ENCODE data around the gene ANKRD12. TPM values are rescaled to one million over a fixed set of nuclear protein-coding genes. Genes with fewer than 3 reads are reported as not detected.
"Not testable (repeated sequence)": the region's sequence is repeated elsewhere in the genome, so short reads cannot be mapped to it uniquely, and the experiment has no call there.

ANKRD12 gene
- total and polyA plus RNA-seq, 2 of the 4 experiments (the other 2 are of a cell fraction): 2.6 to 12.9 TPM

DNA sequence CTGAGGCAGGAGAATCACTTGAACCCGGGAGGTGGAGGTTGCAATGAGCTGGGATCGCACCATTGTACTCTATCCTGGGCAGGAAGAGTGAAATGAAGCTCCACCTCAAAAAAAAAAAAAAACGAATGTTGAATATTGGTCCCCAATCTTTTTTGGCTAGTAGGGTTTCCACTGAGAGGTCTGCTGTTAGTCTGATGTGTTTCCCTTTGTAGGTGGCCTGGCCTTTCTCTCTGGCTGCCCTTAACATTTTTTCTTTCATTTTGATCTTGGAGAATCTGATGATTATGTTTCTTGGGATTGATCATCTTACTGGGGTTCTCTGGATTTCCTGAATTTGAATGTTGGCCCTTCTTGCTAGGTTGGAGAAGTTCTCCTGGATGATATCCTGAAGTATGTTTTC, 35.3 kb downstream of the ANKRD12 start:
- H3K36me3 ChIP-seq (ENCODE audit: control insufficient read depth, insufficient read depth, low read length); H3K9ac ChIP-seq (ENCODE audit: low read depth, low read length); dilution Hi-C loops (cut with HindIII; ENCODE audit: low sequenced_read_pairs, unreplicated experiment); H3K27ac ChIP-seq (ENCODE audit: insufficient read depth, low read length); H2AFZ ChIP-seq (replicated peaks; ENCODE audit: low read length, poor library complexity); POLR2A ChIA-PET (ENCODE audit: unreplicated experiment); H3K23ac ChIP-seq (ENCODE audit: low read depth, low read length); H2BK20ac ChIP-seq (ENCODE audit: low read depth, low read length); H4K5ac ChIP-seq (ENCODE audit: low read depth, low read length); H2AK9ac ChIP-seq (replicated peaks; ENCODE audit: low read depth, low read length, poor library complexity); in situ Hi-C loops (cut with MboI; ENCODE audit: low sequenced_read_pairs); H3K9me1 ChIP-seq (ENCODE audit: insufficient read depth, low read length); H4K8ac ChIP-seq (ENCODE audit: low read depth in 2 of 2, low read length in 2 of 2); DNase-seq; ATAC-seq (ENCODE audit: low read depth); H3K18ac ChIP-seq (ENCODE audit: low read depth, low read length); H2AK5ac ChIP-seq (ENCODE audit: low read depth, low read length); H3K14ac ChIP-seq (replicated peaks; ENCODE audit: low read depth, low read length); CTCF ChIA-PET; H3K4me3 ChIP-seq (ENCODE audit: insufficient read depth, low read depth, low read length); H3K27me3 ChIP-seq (ENCODE audit: control insufficient read depth, insufficient read depth, low read length); H3K4me1 ChIP-seq (ENCODE audit: control insufficient read depth, insufficient read depth, low read length); H2BK15ac ChIP-seq (ENCODE audit: low read depth, low read length); H2BK5ac ChIP-seq (ENCODE audit: low read depth, low read length, poor library complexity, severe bottlenecking); intact Hi-C loops (cut with micrococcal nuclease); H3K56ac ChIP-seq (ENCODE audit: extremely low read depth, insufficient read depth, low read length); H3K4me2 ChIP-seq (ENCODE audit: low read depth, low read length); H4K91ac ChIP-seq (ENCODE audit: insufficient read depth, low read depth, low read length); BruUV-seq (replicated peaks); H3K9me3 ChIP-seq (ENCODE audit: control insufficient read depth, insufficient read depth, low read length); H2BK120ac ChIP-seq (ENCODE audit: low read depth, low read length); H3K4ac ChIP-seq (ENCODE audit: low read depth, low read length): not testable (repeated sequence)
- WGBS, 2 experiments (ENCODE audit: extremely low coverage in 2 of 2, insufficient read length in 1 of 2): no CpG with 5 or more reads among the region's 3 CpGs
- Histone ChIP-seq H3K79me1 (ENCODE audit: low read depth in 1 of 2, low read length in 2 of 2) (peaks cover 14 to 54% of the 10 kb centered on the region in 2 experiments), H4K20me1 (ENCODE audit: insufficient read depth, low read length) (peaks cover 50% of the 10 kb centered on the region)
